A549 (cell line): Measurements from ENCODE around the gene FXYD7. TPM values are rescaled to one million over a fixed set of nuclear protein-coding genes. Genes with fewer than 3 reads are reported as not detected.

Experiments used
- ATAC-seq, 2 experiments: fragments of 200-7000 bp in 1 of 2; fragments of >200 bp in 1 of 2; cut with Nextera tagmentation in 1 of 2; cut with Tn5 transposase in 1 of 2; 3 replicates each; pipeline versions ENCODE4 v1.8.0 to v1.9.1; 2018 to 2020; ENCODE audit warnings: mild to moderate bottlenecking in 1 of 2, moderate library complexity in 1 of 2
- CTCF ChIA-PET: fragments of 300-600 bp; sonication (Branson Sonifier 250); formaldehyde crosslinking; extraction: SDS; loops from one replicate; lab custom pipeline; 2021; ENCODE audit warnings: antibody characterized with exemption, inconsistent platforms; lab: Yijun Ruan, JAX
- POLR2A ChIA-PET: fragments of 350-600 bp; formaldehyde crosslinking; extraction: SDS; loops from one replicate; lab custom pipeline; 2021; ENCODE audit warnings: antibody characterized with exemption, inconsistent platforms; lab: Yijun Ruan, JAX
- DNase-seq, 2 experiments: peaks; one replicate each; pipeline versions ENCODE4 v3.0.0 to v3.0.0-alpha.2; 2011 to 2016; ENCODE audit warnings: low read depth in 1 of 2, low spot score in 1 of 2
- FAIRE-seq: peaks from 2 replicates; lab custom pipeline; 2011; peaks lifted over from hg19 to GRCh38; lab: Jason Lieb, UNC
- H3K27ac ChIP-seq, 2 experiments: fragments of >200 bp; sonication (Bioruptor Twin); formaldehyde crosslinking; 3 replicates each; pipeline ENCODE4 v1.5.1; 2016 to 2017
- H3K4me1 ChIP-seq: fragments of >200 bp; sonication (Bioruptor Twin); formaldehyde crosslinking; 3 replicates; pipeline ENCODE4 v1.6.1; 2016
- H3K4me2 ChIP-seq: fragments of >200 bp; sonication (Bioruptor Twin); formaldehyde crosslinking; 3 replicates; pipeline ENCODE4 v1.6.1; 2016
- H3K4me3 ChIP-seq: fragments of >200 bp; sonication (Bioruptor Twin); formaldehyde crosslinking; 3 replicates; pipeline ENCODE4 v1.5.1; 2016
- H3K9me3 ChIP-seq: fragments of >200 bp; sonication (Bioruptor Twin); formaldehyde crosslinking; 3 replicates; pipeline ENCODE4 v1.6.1; 2016
- BCL3 ChIP-seq: fragments of >200 bp; sonication (Bioruptor Twin); formaldehyde crosslinking; IDR thresholded peaks from 3 replicates; pipeline ENCODE4 v1.6.1; 2016
- CHD2 ChIP-seq: fragments of 150-350 bp; IDR thresholded peaks from 2 replicates; pipeline ENCODE4 v1.6.1; 2014; ENCODE audit warnings: low read length; ENCODE audit not compliant: partially characterized antibody
- CHD4 ChIP-seq: fragments of 200-600 bp; sonication (generic); IDR thresholded peaks from 2 replicates; pipeline ENCODE4 v1.6.1; 2016; ENCODE audit warnings: antibody characterized with exemption, mild to moderate bottlenecking, borderline replicate concordance
- ESRRA ChIP-seq: fragments of 150-350 bp; IDR thresholded peaks from 2 replicates; pipeline ENCODE4 v1.6.1; 2014; ENCODE audit warnings: mild to moderate bottlenecking, low read length, borderline replicate concordance
- FOSL2 ChIP-seq, 2 experiments: fragments of 450-650 bp in 1 of 2; fragments of >200 bp in 1 of 2; sonication (Bioruptor Twin) in 1 of 2; formaldehyde crosslinking; IDR thresholded peaks; 2 replicates each; pipeline versions ENCODE4 v1.5.0 to v1.6.1; 2016 to 2020; ENCODE audit warnings: mild to moderate bottlenecking in 1 of 2, moderate library complexity in 1 of 2
- HDAC2 ChIP-seq: fragments of 200-600 bp; sonication (generic); IDR thresholded peaks from 2 replicates; pipeline ENCODE4 v1.6.1; 2016
- HOXB5 ChIP-seq: fragments of 250-450 bp; sonication (Bioruptor Pico); IDR thresholded peaks from 2 replicates; pipeline ENCODE4 v1.5.0; 2020; ENCODE audit warnings: mild to moderate bottlenecking, moderate library complexity
- JUNB ChIP-seq: fragments of >200 bp; sonication (Bioruptor Twin); formaldehyde crosslinking; IDR thresholded peaks from 2 replicates; pipeline ENCODE4 v1.6.1; 2016
- MAFK ChIP-seq: fragments of 450-650 bp; IDR thresholded peaks from 2 replicates; pipeline ENCODE4 v1.6.1; 2014; ENCODE audit not compliant: partially characterized antibody
- NPAS2 ChIP-seq: fragments of 250-450 bp; sonication (Bioruptor Pico); IDR thresholded peaks from 2 replicates; pipeline ENCODE4 v1.8.0; 2022; ENCODE audit warnings: mild to moderate bottlenecking, moderate library complexity, borderline replicate concordance
- POLR2AphosphoS2 ChIP-seq: conservative IDR thresholded peaks from 2 replicates; pipeline ENCODE4 v1.6.1; 2012; ENCODE audit warnings: low read length, improper control_type of control experiment, inconsistent platforms
- RAD21 ChIP-seq, 2 experiments: fragments of >200 bp in 1 of 2; sonication (Bioruptor Twin) in 1 of 2; formaldehyde crosslinking in 1 of 2; IDR thresholded peaks in 1 of 2; conservative IDR thresholded peaks in 1 of 2; 2 replicates in 1 of 2; 3 replicates in 1 of 2; pipeline ENCODE4 v1.6.1; 2012 to 2018; ENCODE audit warnings: inconsistent platforms in 1 of 2
- RARB ChIP-seq: fragments of 250-450 bp; sonication (Bioruptor Pico); IDR thresholded peaks from 2 replicates; pipeline ENCODE4 v1.8.0; 2021; ENCODE audit warnings: mild to moderate bottlenecking, moderate library complexity
- RCOR1 ChIP-seq: fragments of 150-350 bp; IDR thresholded peaks from 2 replicates; pipeline ENCODE4 v1.6.1; 2014; ENCODE audit warnings: antibody characterized with exemption, low read length, low read depth
- RFX5 ChIP-seq: fragments of 450-650 bp; IDR thresholded peaks from 2 replicates; pipeline ENCODE4 v1.7.1; 2014; ENCODE audit warnings: antibody characterized with exemption, mild to moderate bottlenecking, moderate library complexity
- TFCP2L1 ChIP-seq: fragments of 250-450 bp; sonication (Bioruptor Pico); IDR thresholded peaks from 2 replicates; pipeline ENCODE4 v1.5.0; 2021; ENCODE audit warnings: mild to moderate bottlenecking
- TP53 ChIP-seq: fragments of 250-450 bp; sonication (Bioruptor Pico); IDR thresholded peaks from 2 replicates; pipeline ENCODE4 v1.5.0; 2021; ENCODE audit warnings: mild to moderate bottlenecking, moderate library complexity
- ZC3H11A ChIP-seq: fragments of 450-650 bp; IDR thresholded peaks from 2 replicates; pipeline ENCODE4 v1.6.1; 2014; ENCODE audit warnings: antibody characterized with exemption, mild to moderate bottlenecking
- ZFP36 ChIP-seq: fragments of 450-650 bp; IDR thresholded peaks from 2 replicates; pipeline ENCODE4 v1.6.1; 2014; ENCODE audit warnings: borderline replicate concordance; ENCODE audit not compliant: partially characterized antibody
- WGBS: methylation state at CpG from one replicate; pipeline ENCODE4 v1.1.6; 2017; ENCODE audit errors: missing lambda C conversion rate; 5-methylcytosine and 5-hydroxymethylcytosine counted together
- polyA plus RNA-seq, 4 experiments: library from polyadenylated mRNA; depleted of rRNA in 3 of 4; stranded (reverse); fragments of >200 nt; fragmentation: RNase III in 1 of 4; extraction: RNeasy Plus Mini Kit Qiagen cat#74134 plus additional on column Dnase treatment in 1 of 4; gene quantifications; 2 replicates in 3 of 4; 3 replicates in 1 of 4; pipeline ENCODE4 v1.2.3, GENCODE V29; 2011 to 2017

The FXYD7 gene
- polyA plus RNA-seq, 2 of the 4 experiments (the other 2 are of a cell fraction): not detected

DNA sequence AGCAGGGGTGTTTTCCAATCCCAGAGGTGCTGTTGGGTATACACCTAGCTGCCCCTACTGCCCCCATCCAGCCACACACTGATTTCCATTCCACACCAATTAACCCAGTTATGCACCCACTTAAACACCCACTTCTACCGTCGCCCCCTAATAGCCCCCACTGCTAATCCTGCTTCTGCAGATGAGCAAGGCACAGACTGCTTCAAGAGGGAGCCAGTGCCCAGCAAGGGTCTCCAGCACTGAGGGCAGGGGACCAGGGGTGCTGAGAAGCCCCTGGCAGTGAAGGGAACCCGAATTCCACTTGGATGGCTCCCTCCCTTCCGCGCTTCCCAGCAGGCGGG, 1.2 kb downstream of the FXYD7 start:
- CTCF ChIA-PET: interaction anchor here (0.6 to 9.4 kb wide), 14 partner anchors 9 to 351 kb away, joined by 3 to 163 read pairs (median 5); partner anchors contain the start of genes FXYD5, LGI4 and USF2

DNA sequence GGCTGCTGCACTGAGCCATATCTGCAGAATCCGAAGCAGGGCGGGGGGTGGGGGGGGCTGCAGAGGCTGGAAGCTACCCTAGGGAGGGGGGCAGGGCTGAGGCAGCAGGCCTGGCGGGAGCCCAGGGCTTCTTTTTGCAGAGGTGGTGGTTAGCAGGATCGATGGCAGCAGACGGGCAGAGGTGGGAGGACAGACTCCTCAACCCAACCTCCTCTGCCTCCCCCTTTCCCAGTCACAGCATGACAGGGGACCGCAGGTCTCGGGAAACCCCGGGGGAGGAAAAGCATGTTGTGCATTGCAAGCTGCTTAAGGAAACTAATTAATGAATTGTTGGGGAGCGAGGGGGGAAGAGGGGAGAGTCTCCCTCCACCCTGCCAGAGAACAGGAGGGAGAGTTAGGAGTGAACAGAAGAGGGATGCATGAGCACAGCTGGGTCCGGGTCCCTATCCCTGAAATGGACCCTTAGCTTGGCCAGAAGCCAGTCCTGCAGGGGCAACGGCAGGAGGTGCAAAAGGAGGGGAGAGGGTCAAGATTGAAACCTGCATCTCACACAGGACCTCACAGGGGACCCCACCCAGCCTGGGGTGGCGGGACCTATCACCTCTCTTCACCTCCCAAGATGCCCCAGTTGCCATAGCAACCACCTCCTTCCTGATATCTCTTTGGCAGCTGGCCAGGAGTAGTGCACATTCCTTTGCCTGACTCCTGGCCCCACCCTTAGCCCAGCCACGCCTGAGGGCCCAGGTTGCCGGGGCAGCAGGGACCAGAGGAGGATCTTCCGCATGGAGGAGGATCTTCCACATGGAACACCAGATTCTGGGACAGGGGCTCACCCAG, 1.8 kb downstream of the FXYD7 start:
- no peak for TF ChIP-seq TFCP2L1 (CRISPR knock-in tag)
- no peak for TF ChIP-seq ZFP36
- no peak for TF ChIP-seq ESRRA
- TF ChIP-seq RFX5: peak; percentile 93
- TF ChIP-seq, all 56 proteins: peak for 1
- 20% methylated on average over 13 of the region's 15 CpGs for WGBS
- H3K9me3 ChIP-seq: no peaks in the 10 kb centered on the region
- no peak overlapping the region for H3K4me3 ChIP-seq
- H3K27ac ChIP-seq: no peak overlapping the region
- peak; percentile 92 for DNase-seq
- peaks cover 46% of the 10 kb centered on the region for H3K4me1 ChIP-seq
- POLR2A ChIA-PET: no interaction called here
- peak overlapping the region; percentile 23; the same call in 2 of the 3 replicates for H3K4me2 ChIP-seq
- FAIRE-seq: peak; percentile 49
- CTCF ChIA-PET: interaction anchor here (1.0 to 9.4 kb wide), 11 partner anchors 9 to 504 kb away, joined by 3 to 163 read pairs (median 6); partner anchors contain the start of genes FXYD5, LGI4 and USF2
- ATAC-seq: peak; percentile 10 to 21; a peak in 3 of 6 replicates

More for the DNA sequence above, 1.2 kb downstream of the FXYD7 start:
- DNase-seq: no peak
- no peak overlapping the region for H3K27ac ChIP-seq
- FAIRE-seq: no peak
- no peak overlapping the region for H3K4me3 ChIP-seq
- 0 out of 3 replicates have a peak overlapping the region, but pooled peaks have one; percentile 23 for H3K4me2 ChIP-seq
- POLR2A ChIA-PET: no interaction called here
- peaks cover 46% of the 10 kb centered on the region for H3K4me1 ChIP-seq
- no peak for TF ChIP-seq RAD21 (conservative IDR thresholded peaks at IDR 0.05 in 1 of 2, IDR thresholded peaks at IDR 0.05 in 1 of 2)
- TF ChIP-seq RARB (CRISPR knock-in tag): no peak
- TF ChIP-seq NPAS2 (CRISPR knock-in tag): no peak
- TF ChIP-seq BCL3: no peak
- no peak for TF ChIP-seq RCOR1
- TF ChIP-seq POLR2AphosphoS2: no peak
- no peak for TF ChIP-seq ZC3H11A
- TF ChIP-seq JUNB: no peak
- no peak for TF ChIP-seq HDAC2
- no peak for TF ChIP-seq TP53 (CRISPR knock-in tag)
- ATAC-seq: no peak
- no peaks in the 10 kb centered on the region for H3K9me3 ChIP-seq
- 32% methylated on average over 6 of the region's 6 CpGs for WGBS

DNA sequence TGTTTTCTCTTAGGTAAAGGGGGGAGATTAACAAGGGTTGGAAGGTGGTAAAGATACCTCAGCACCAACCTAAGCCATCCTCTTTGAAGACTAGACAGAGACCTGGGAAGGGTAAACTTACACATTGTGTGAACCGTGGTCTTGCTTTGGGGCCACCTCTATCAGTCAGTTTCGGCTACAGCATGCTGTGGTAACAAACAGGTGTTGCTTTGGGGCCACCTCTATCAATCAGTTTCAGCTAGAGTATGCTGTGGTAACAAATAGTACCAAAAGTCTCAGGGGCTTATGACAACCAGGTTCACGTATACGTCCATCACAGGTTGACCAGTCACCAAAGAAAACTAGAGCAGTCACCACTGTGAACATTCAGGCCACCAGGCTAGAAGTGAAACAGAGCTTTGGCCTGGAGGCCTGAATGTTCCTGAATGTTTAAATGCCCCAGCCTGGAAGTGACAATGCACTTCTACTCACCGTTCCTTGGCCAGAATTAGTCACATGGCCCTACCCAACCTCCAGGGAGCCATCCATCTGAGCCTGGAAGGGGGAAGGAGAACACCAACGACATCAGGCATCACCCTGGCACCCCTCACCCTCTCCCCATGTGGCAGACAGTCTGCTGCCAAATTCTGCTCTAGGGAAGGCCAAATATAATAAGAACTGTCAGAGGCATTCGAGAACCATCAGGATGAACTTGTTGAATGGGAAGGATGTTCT, 3.8 kb downstream of the FXYD7 start:
- FAIRE-seq (peak; percentile 70), ATAC-seq (no peak), DNase-seq (no peak)
- ChIA-PET CTCF (interaction anchor here (1.0 to 9.4 kb wide), 6 partner anchors 11 to 80 kb away, joined by 3 to 163 read pairs (median 6); partner anchors contain the start of genes FXYD5 and LGI4), POLR2A (no interaction called here)
- H3K27ac ChIP-seq: no peak overlapping the region
- H3K4me2 ChIP-seq: no peak overlapping the region
- H3K4me1 ChIP-seq: peaks cover 36% of the 10 kb centered on the region
- H3K4me3 ChIP-seq: no peak overlapping the region
- no peaks in the 10 kb centered on the region for H3K9me3 ChIP-seq
- TF ChIP-seq FOSL2 (IDR thresholded peaks at IDR 0.05) (no peak), FOSL2 (CRISPR knock-in tag; IDR thresholded peaks at IDR 0.05) (no peak), CHD4 (no peak), MAFK (no peak), HOXB5 (CRISPR knock-in tag) (no peak), CHD2 (no peak)
- 78% methylated on average over 7 of the region's 7 CpGs for WGBS
